Prostate gland (tissue), 2 donors: ENCODE results near the gene PPP1R2. TPM values are rescaled to one million over a fixed set of nuclear protein-coding genes. Genes with fewer than 3 reads are reported as not detected.

Source experiments
- DNase-seq: peaks from one replicate; pipeline ENCODE4 v3.0.0-alpha.2; 2019; ENCODE audit warnings: low spot score
- H3K27ac ChIP-seq, 2 donors: fragments of 200-600 bp; sonication (generic); 2 replicates each; pipeline ENCODE4 v1.5.1; 2017 to 2019
- H3K27me3 ChIP-seq: fragments of 200-600 bp; sonication (generic); replicated peaks from 2 replicates; pipeline ENCODE4 v1.5.1; 2019; ENCODE audit not compliant: insufficient read depth
- H3K36me3 ChIP-seq, 2 donors: fragments of 200-600 bp; sonication (generic); 1 replicate in 1 of 2; 2 replicates in 1 of 2; pipeline versions ENCODE4 v1.5.1 to v1.8.1; 2017 to 2019
- H3K4me1 ChIP-seq: fragments of 200-600 bp; sonication (generic); replicated peaks from 2 replicates; pipeline ENCODE4 v1.5.1; 2019
- H3K4me3 ChIP-seq, 2 donors: fragments of 200-600 bp; sonication (generic); 2 replicates each; pipeline ENCODE4 v1.5.1; 2017 to 2019
- H3K9me3 ChIP-seq: fragments of 200-600 bp; sonication (generic); 2 replicates; pipeline ENCODE4 v1.5.1; 2017
- CTCF ChIP-seq, 4 experiments: fragments of 200-600 bp in 2 of 4; fragments of 450-650 bp in 2 of 4; sonication (generic) in 2 of 4; IDR thresholded peaks; 1 replicate in 3 of 4; 2 replicates in 1 of 4; pipeline ENCODE4 v1.5.1; 2016 to 2019; ENCODE audit warnings: antibody characterized with exemption in 4 of 4, mild to moderate bottlenecking in 2 of 4, moderate library complexity in 2 of 4
- POLR2A ChIP-seq: fragments of 450-650 bp; IDR thresholded peaks from one replicate; pipeline ENCODE4 v1.6.1; 2016; ENCODE audit warnings: antibody characterized with exemption, mild to moderate bottlenecking
- POLR2AphosphoS5 ChIP-seq: sonication (generic); formaldehyde crosslinking; IDR thresholded peaks from one replicate; pipeline ENCODE4 v1.6.1; 2017; ENCODE audit warnings: antibody characterized with exemption
- WGBS: methylation state at CpG from one replicate; pipeline ENCODE4 v1.1.5; 2018; 5-methylcytosine and 5-hydroxymethylcytosine counted together
- intact Hi-C: fragments of 100-400 bp; cut with DNase I; formaldehyde crosslinking; loops from one replicate; pipeline ENCODE4 v1.14.2; 2022
- total RNA-seq, 2 donors: library from RNA; depleted of rRNA; stranded (reverse); fragments of >200 nt; gene quantifications; one replicate each; pipeline ENCODE4 v1.1.0, GENCODE V29; 2016

PPP1R2 gene
- total RNA-seq, 2 donors from 2014 or later: 75.8 to 119 TPM

DNA sequence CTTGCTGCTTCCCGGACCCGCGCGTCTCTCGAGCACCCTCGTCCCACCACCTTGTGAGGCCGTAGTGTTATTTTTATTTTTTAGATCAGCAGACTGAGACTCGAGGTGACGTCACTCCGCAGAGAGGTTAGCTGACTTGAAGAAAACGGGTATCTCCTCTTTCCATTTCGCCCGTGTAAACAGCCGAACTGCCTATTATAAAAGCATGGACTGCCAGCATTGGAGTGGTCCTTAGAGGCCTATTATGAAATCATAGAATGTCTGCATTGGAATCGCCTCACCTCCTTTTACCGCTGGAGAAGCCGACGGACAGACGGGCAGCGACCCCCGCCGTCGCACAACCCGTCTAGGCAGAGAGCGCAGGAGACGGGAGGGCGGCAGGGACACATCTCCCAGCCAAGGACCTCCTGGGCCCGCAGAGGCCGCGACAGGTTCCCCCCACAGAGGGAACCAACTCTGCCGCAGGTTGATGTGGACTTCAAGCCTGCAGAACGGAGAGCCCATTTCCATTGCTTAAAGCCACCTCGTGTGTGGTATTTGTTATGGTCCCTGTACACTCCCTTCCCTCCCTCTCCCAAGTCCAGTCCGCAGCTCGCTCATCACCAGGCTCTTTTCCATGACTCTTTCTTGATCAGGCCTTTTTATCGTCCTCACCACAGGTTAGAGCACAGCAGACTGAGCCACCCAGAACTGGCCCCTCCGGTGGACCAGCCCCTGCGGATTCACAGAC lies 540 bp upstream of the PPP1R2 start:
- no peak for TF ChIP-seq CTCF (IDR thresholded peaks at IDR 0.05)
- no peak for TF ChIP-seq POLR2AphosphoS5
- no peak for TF ChIP-seq POLR2A
- Histone ChIP-seq H3K27me3 (no peaks in the 10 kb centered on the region), H3K4me1 (peaks cover 6% of the 10 kb centered on the region), H3K4me3 (peak overlapping the region; percentile 54 to 75), H3K36me3 (no peaks in the 10 kb centered on the region), H3K27ac (peak overlapping the region; percentile 86 to 89), H3K9me3 (no peaks in the 10 kb centered on the region)
- no peak for DNase-seq
- intact Hi-C loops: loop anchor here (10.0 kb wide), 1 partner anchor 99 kb away; the partner anchor contains the start of gene ACAP2
- 19% methylated on average over 37 of the region's 38 CpGs for WGBS

DNA sequence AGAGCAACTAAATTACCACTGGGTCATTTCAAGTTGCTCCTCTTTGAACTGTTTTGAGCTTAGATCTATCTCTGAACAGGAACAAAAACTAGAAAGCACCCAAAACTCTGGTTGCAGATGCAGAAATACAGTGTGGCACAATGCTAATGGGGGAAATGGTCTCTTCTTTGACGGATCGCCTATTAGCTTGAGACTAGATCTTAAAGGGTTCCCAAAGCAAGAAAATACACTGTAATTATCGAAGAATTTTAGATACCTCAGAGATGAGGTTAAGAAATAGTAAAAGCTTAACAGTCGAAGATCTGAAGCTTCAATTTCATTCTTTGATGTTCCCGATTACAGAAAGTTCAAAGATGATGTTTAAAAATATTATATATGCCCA lies 818 bp downstream of the PPP1R2 start:
- Histone ChIP-seq H3K4me3 (peak overlapping the region; percentile 54 to 75), H3K27ac (peak overlapping the region; percentile 86 to 89), H3K9me3 (no peaks in the 10 kb centered on the region), H3K27me3 (no peaks in the 10 kb centered on the region), H3K4me1 (peaks cover 6% of the 10 kb centered on the region), H3K36me3 (no peaks in the 10 kb centered on the region)
- under 1% methylated on average over 5 of the region's 5 CpGs for WGBS
- no peak for DNase-seq
- TF ChIP-seq POLR2A (no peak), CTCF (IDR thresholded peaks at IDR 0.05) (no peak), POLR2AphosphoS5 (no peak)
- intact Hi-C loops: loop anchor here (10.0 kb wide), 1 partner anchor 98 kb away; the partner anchor contains the start of gene ACAP2

- H3K27ac ChIP-seq: no peak overlapping the region
- no peaks in the 10 kb centered on the region for H3K9me3 ChIP-seq
- TF ChIP-seq CTCF (IDR thresholded peaks at IDR 0.05): no peak
- no peak for TF ChIP-seq POLR2AphosphoS5
- no peak for TF ChIP-seq POLR2A
- no peak for DNase-seq
- peaks cover 6% of the 10 kb centered on the region for H3K4me1 ChIP-seq
- 44% methylated on average over 6 of the region's 6 CpGs for WGBS
- intact Hi-C loops: loop anchor here (10.0 kb wide), 1 partner anchor 96 kb away; the partner anchor contains the start of gene ACAP2
- no peaks in the 10 kb centered on the region for H3K27me3 ChIP-seq
- H3K36me3 ChIP-seq: no peaks in the 10 kb centered on the region
- no peak overlapping the region for H3K4me3 ChIP-seq
These were observed 2.6 kb downstream of the PPP1R2 start for GRCh38 chr3:195540511-195540910.

DNA sequence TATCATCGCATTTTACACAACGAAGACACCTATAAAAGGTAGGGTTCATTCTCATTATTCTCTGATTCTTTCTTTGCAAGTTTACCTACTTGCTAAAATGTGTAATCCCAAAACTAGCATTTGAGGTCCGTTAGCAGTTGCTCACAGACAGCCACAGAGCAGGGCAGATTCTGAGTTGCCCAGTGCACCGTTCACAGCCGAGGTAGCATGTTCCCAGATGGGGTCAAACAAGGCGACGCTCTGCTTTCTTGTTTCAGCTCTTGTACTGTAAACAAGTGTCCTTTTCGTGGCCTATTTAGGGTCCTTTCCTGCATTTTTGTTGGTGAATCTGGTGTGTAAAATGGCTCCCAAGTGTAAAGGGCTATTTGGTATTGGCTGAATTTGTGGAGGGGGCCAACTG lies 3.1 kb downstream of the PPP1R2 start:
- H3K4me1 ChIP-seq: peaks cover 6% of the 10 kb centered on the region
- H3K27me3 ChIP-seq: no peaks in the 10 kb centered on the region
- H3K4me3 ChIP-seq: no peak overlapping the region
- no peak for DNase-seq
- intact Hi-C loops: loop anchor here (10.0 kb wide), 1 partner anchor 95 kb away; the partner anchor contains the start of gene ACAP2
- H3K9me3 ChIP-seq: no peaks in the 10 kb centered on the region
- no peaks in the 10 kb centered on the region for H3K36me3 ChIP-seq
- H3K27ac ChIP-seq: no peak overlapping the region
- TF ChIP-seq POLR2AphosphoS5: no peak
- TF ChIP-seq POLR2A: no peak
- no peak for TF ChIP-seq CTCF (IDR thresholded peaks at IDR 0.05)
- WGBS: 86% methylated on average over 8 of the region's 8 CpGs

DNA sequence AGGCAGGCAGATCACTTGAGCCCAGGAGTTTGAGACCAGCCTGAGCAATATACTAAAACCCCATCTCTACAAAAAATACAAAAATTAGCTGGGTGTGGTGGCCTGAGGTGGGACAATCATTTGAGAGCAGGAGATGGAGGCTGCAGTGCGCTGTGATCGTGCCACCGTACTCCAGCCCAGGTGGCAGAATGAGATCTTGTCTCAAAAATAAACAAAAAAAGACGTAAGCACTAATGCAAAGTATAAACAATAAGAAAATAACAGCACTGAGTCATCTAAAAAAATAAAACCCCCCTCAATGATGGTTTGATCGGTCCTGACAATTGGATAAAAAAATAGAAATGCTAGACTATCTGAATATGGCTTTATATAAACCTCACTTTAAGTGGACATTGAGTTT lies 3.6 kb downstream of the PPP1R2 start:
- no peaks in the 10 kb centered on the region for H3K36me3 ChIP-seq
- H3K27me3 ChIP-seq: no peaks in the 10 kb centered on the region
- no peaks in the 10 kb centered on the region for H3K9me3 ChIP-seq
- H3K4me1 ChIP-seq: peaks cover 6% of the 10 kb centered on the region
- intact Hi-C loops: no loop called here
- H3K4me3 ChIP-seq: no peak overlapping the region
- no peak overlapping the region for H3K27ac ChIP-seq
- TF ChIP-seq POLR2A (no peak), POLR2AphosphoS5 (no peak), CTCF (IDR thresholded peaks at IDR 0.05) (no peak)
- no peak for DNase-seq
- WGBS: 76% methylated on average over 5 of the region's 5 CpGs
